Measurements from ENCODE around the gene TRAP1.

GRCh38 chr16:3665508-3665907, 51.8 kb downstream of the TRAP1 start:
- peak; percentile 68 for TF ChIP-seq CTCF (conservative IDR thresholded peaks at IDR 0.05; ENCODE audit: low read length)
- TF ChIP-seq EZH2phosphoT487 (IDR thresholded peaks at IDR 0.05; ENCODE audit: borderline replicate concordance, low read depth, low read length): no peak

Measured in OCI-LY7 (cell line).